Stimulated activated effector memory CD8-positive, alpha-beta T cell treated with anti-CD3 and anti-CD28 coated beads, Interleukin-12 subunit alpha, Interleukin-12 subunit beta, amount 100 ng/mL, for 72 hours (primary cell): ENCODE results near the gene CD300LG.
A peak's percentile ranks its signal among the peaks of the same experiment; 100 is the strongest.
"Not testable (repeated sequence)": the region's sequence is repeated elsewhere in the genome, so short reads cannot be mapped to it uniquely, and the experiment has no call there.

Experiments
- ATAC-seq: fragments of 150-1000 bp; cut with Tn5 transposase; 2 replicates; pipeline ENCODE4 v1.10.0; 2021
- DNase-seq, 2 donors: peaks; one replicate each; pipeline ENCODE4 v3.0.0; 2021 to 2022; ENCODE audit warnings: low spot score in 2 of 2
- H3K27ac Mint-ChIP-seq: one replicate; pipeline ENCODE4 v1.8.0; 2022; ENCODE audit warnings: mild to moderate bottlenecking, mixed read lengths
- H3K36me3 Mint-ChIP-seq: one replicate; pipeline ENCODE4 v1.8.0; 2022; ENCODE audit warnings: mild to moderate bottlenecking, mixed read lengths
- H3K4me1 Mint-ChIP-seq: one replicate; pipeline ENCODE4 v1.8.0; 2022; ENCODE audit warnings: mixed read lengths
- H3K4me3 Mint-ChIP-seq: one replicate; pipeline ENCODE4 v1.8.0; 2022; ENCODE audit warnings: mild to moderate bottlenecking, mixed read lengths
- H3K9me3 Mint-ChIP-seq: one replicate; pipeline ENCODE4 v1.8.0; 2022; ENCODE audit warnings: mixed read lengths

The CD300LG gene

DNA sequence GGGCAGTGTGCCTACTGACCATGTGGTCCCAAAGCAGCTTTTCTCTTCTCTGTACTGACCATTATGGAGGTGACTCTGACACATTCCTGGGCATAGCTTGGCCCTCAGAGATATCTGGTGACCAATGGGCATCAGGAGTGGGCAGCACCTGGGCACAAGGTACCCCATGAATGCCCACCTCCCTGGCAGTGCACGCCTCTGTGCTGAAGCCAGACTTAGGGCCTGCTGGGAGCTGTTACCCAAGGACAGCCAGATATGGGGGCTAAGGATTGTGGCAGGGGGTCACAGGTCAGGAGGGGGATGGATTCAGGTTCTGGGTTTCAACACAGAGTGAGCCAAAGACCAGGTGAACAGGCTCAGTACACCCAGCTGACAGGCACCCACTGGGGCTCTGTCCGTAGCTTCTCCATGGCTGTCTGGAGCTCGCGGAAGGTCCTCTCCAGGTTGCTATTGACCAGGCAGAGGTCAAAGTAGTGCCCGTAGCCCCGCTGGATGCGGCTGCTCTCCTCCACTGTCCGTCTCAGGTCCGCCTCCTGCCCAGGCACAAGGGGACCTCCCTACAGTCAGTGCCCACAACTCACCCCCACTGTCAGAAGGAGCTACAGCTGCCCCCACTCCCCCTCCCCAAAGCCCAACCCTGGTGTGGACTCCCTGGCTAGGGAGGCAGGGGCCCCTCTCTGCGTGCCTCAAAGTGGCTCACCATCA, 30.6 kb downstream of the CD300LG start:
- Mint-ChIP-seq H3K9me3 (no peaks in the 10 kb centered on the region), H3K4me1 (peaks cover 8% of the 10 kb centered on the region), H3K36me3 (no peaks in the 10 kb centered on the region), H3K27ac (no peak overlapping the region), H3K4me3 (no peak overlapping the region)
- ATAC-seq (no peak), DNase-seq (no peak)

DNA sequence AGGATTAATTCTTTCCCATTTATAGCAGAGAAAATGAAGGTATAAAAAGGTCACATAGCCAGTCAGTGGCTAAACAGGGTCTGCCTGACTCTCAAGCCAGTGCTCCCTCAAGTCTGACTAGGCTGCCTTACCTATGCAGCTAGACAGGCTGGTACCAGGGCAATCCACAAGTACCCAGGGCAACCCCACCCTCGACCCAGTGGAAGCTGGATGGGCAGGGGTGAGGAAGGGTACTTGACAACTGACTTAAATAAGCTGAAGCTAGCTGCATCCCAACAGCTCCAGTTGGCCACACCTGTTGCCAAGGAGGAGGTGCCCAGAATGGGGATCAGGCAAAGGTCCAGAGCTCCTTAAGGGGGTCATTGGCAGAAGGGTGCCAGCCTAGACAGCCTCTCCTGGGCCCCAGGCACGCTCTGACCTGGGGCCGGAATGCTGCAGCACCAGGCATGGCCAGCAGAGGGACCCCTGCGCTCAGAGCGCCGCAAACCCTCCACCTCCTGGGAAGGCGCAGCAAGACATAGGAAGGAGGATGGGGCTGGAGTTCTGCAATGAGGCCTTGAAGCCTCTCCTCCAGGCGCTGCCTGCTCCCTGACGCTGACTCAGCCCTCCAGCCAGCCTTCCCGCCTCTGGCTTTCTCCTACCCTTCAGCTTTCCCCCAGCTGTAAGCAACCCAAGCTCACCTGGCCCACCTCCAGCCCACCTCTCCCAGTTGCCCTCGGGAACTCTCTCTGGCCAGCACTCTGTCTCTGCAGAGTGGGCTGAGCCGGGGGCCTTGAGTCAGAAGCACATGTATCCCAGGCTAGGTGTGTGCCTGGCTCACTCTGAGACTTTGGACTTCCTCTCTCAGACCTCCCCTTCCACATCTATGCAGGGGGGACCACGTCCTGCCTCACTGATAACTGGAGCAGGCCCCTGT, 31.5 kb downstream of the CD300LG start:
- H3K9me3 Mint-ChIP-seq, result no peaks in the 10 kb centered on the region
- no peak overlapping the region for H3K4me3 Mint-ChIP-seq
- H3K27ac Mint-ChIP-seq, result no peak overlapping the region
- ATAC-seq (peak; percentile 76), DNase-seq (peak; percentile 71 to 85)
- H3K36me3 Mint-ChIP-seq, result no peaks in the 10 kb centered on the region
- peaks cover 8% of the 10 kb centered on the region for H3K4me1 Mint-ChIP-seq

DNA sequence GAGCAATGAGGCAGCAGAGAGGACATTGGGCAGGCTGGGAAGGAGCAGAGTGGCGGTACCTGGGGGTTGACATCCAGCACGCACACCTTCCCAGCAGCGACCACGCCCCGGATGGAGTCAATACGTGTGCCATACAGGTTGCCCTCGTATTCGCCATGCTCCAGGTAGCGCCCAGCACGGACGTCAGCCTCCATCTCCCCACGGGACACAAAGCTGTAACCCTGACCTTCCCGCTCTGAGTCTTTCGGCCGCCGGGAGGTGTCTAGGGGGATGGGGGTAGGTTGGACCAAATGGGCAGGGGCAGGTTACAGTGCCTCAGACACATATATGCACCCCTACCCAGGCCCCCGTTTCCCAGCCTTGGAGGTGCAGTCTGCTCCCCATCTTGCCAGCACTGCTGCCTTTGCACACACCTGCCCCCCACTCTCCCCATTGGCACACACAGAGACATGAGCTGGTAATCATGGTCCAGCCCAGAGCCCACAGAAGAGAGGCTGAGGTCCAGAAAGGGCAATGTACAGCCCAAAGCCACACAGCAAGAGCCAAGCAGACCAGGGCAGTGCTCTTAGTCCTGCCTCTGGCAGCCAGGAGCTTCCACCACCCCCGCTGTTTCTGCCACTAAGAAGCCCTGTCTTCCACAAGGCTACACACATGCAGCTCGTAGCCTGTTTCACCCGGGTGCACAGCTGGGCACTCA, 32.9 kb downstream of the CD300LG start:
- Mint-ChIP-seq H3K4me3 (no peak overlapping the region), H3K4me1 (peaks cover 8% of the 10 kb centered on the region), H3K9me3 (no peaks in the 10 kb centered on the region), H3K27ac (no peak overlapping the region), H3K36me3 (no peaks in the 10 kb centered on the region)
- no peak for ATAC-seq
- no peak for DNase-seq

DNA sequence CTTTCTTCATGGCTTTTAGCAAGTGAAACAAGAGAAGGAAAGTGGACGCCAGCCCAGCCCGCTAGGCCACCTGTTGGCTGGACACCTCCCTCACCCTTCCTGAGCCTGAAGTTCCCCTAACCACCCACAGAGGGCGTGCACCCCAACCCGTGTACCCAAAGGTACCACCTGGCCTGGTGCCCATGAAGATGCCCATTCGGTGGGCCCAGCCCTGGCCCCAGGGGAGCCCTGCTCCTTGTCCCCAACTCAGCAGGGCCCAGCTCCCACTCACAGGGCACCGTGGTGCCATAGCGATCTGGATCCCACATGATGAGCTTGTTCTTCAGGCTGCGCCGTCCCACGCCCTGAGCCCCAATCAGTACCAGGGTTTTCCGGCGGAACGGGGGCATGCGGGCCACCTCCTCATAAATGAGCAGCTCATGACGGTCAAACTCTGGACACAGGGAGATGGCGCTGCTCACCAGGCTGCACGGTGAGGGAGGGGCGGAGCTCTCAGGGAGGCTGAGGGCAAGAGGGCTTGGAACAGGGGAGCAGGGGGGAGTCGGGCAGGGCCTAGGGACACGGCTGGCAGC, 33.5 kb downstream of the CD300LG start:
- Mint-ChIP-seq H3K4me1 (peaks cover 8% of the 10 kb centered on the region), H3K4me3 (no peak overlapping the region), H3K36me3 (no peaks in the 10 kb centered on the region), H3K27ac (no peak overlapping the region), H3K9me3 (no peaks in the 10 kb centered on the region)
- ATAC-seq (peak; percentile 42), DNase-seq (peak; percentile 35 to 69)

DNA sequence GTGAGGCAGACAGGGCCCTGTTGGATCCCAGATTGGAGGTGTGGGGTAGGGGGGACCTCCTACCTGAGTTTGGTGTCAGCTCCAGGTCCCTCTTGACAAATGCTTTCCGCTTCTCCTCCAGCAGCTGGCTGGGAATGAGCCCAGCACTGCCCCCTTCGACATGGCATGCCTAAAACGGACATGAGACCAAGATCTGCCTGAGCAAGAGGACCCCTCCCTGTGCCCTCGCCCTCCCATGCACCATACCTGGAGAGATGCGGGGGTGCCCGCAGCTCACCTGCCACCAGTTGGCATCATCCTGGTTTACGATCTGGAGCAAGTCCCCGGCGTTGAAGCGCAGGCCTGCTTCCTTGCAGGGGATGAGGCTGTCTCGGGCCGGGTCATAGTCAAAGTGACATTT, 34.2 kb downstream of the CD300LG start:
- no peak overlapping the region for H3K27ac Mint-ChIP-seq
- no peak for DNase-seq
- H3K4me3 Mint-ChIP-seq, result no peak overlapping the region
- no peaks in the 10 kb centered on the region for H3K36me3 Mint-ChIP-seq
- H3K4me1 Mint-ChIP-seq, result peaks cover 8% of the 10 kb centered on the region
- no peaks in the 10 kb centered on the region for H3K9me3 Mint-ChIP-seq
- ATAC-seq, result no peak

DNA sequence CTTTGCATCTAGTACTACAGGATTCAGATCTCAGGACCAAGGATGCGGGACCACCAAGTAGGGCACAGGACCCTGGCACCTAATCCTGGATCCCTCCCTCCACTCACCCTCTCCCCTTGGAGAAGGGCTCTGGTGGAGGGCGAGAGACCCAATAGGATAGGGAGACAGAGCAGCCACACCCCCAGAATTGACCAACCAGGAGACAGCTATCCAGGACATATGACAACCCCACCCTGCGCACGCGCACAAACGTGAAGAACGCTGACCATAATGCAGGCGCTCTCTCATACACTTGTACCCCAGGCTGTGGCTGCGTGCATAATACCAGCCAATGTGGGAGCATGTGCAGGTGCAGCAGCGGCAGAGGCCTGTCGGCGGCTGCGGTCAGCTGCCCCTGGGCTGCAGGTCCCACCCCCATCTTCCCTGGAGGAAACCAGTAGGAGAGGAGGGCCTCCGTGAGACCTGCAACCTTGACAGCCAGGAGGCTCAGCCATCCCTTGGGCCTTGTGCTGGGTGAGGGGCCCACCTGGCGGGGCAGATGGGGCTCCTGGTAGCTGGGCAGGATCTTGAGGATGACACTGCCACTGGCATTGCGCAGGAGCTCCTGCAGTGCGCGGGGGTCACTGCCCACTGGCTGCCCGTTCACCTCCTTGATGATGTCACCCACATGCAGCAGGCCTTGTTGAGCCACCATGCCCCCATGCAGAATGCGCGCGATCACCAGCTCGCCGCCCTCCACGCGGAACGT, 35.0 kb downstream of the CD300LG start:
- no peaks in the 10 kb centered on the region for H3K36me3 Mint-ChIP-seq
- DNase-seq (no peak), ATAC-seq (no peak)
- H3K4me1 Mint-ChIP-seq, result peaks cover 8% of the 10 kb centered on the region
- H3K27ac Mint-ChIP-seq, result no peak overlapping the region
- no peak overlapping the region for H3K4me3 Mint-ChIP-seq
- H3K9me3 Mint-ChIP-seq, result no peaks in the 10 kb centered on the region

DNA sequence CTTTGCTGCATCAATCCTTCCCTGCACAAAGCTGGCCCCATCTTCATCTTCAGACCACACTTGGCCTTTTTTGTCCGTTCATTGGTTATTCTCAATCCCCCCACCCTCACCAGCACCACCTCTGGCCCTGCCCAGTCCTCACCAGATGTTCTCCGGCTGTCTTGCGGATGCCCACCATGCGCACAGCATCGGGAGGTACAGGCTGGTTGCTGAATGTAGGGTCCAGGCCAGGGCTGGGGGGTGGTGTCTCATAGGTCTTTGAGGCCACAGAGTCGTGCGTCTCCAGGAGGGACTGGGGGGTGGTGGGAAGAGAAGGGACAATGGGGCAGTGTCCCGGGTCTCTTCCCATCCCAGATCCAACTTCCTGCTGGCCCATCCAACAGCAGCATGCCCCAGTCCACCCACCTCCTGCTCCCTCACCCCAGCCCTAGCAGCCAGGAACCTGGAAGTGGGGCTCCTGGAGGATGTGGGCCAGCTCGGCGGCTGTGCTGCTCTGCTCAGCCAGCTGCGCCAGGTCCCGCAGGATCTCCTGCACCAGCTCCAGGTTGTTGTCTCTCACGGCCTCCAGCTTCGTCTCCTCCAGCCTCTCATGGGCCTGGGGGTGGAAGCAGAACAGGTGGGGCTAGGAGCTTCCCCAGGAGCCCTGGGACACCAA, 35.9 kb downstream of the CD300LG start:
- Mint-ChIP-seq H3K36me3 (no peaks in the 10 kb centered on the region), H3K4me3 (no peak overlapping the region), H3K9me3 (no peaks in the 10 kb centered on the region), H3K4me1 (peaks cover 8% of the 10 kb centered on the region), H3K27ac (no peak overlapping the region)
- DNase-seq, result no peak
- ATAC-seq, result no peak

DNA sequence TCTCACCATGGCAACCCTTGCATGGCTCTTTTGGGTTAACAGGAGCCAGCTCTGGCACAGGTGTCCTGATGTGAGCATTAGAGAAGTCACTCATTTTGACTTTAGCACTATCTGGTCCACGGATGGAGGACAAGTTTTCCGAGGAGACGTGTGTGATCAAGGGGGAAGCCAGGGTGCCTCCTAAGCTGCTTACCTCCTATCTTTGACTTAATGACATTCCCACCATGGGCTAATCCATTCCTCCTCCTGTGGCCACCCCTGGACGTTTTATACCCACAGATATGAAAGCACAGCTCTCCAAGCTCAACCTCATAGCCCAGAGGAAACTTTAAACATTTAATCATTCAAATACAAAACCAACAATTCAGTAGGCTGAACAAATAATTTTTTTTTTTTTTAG, 41.6 kb downstream of the CD300LG start:
- no peaks in the 10 kb centered on the region for H3K9me3 Mint-ChIP-seq
- no peaks in the 10 kb centered on the region for H3K4me1 Mint-ChIP-seq
- H3K27ac Mint-ChIP-seq, result no peak overlapping the region
- DNase-seq, result no peak
- no peak overlapping the region for H3K4me3 Mint-ChIP-seq
- ATAC-seq, result no peak
- peaks cover 5% of the 10 kb centered on the region for H3K36me3 Mint-ChIP-seq

DNA sequence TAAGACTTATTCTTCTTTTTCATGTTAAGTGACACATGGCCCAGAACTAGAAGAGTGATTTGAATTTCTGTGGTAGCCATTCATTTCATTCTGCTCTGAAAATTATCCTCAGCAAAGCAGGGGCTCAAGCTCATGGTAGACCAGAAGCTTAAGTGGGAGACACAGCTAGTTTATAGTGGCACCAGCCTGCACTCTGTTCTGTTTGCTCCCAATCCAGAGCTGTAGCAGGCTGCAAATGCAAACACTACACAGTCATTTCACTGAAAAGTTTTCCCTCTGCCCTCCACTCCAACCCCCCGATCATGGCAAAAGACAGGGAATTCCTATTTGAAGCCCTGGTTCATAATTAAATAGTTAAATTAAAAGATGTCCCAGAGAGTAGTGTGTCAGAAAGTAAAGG, 43.3 kb downstream of the CD300LG start:
- ATAC-seq (no peak), DNase-seq (no peak)
- H3K4me3 Mint-ChIP-seq, result no peak overlapping the region
- H3K4me1 Mint-ChIP-seq, result no peaks in the 10 kb centered on the region
- peaks cover 5% of the 10 kb centered on the region for H3K36me3 Mint-ChIP-seq
- no peaks in the 10 kb centered on the region for H3K9me3 Mint-ChIP-seq
- H3K27ac Mint-ChIP-seq, result no peak overlapping the region

DNA sequence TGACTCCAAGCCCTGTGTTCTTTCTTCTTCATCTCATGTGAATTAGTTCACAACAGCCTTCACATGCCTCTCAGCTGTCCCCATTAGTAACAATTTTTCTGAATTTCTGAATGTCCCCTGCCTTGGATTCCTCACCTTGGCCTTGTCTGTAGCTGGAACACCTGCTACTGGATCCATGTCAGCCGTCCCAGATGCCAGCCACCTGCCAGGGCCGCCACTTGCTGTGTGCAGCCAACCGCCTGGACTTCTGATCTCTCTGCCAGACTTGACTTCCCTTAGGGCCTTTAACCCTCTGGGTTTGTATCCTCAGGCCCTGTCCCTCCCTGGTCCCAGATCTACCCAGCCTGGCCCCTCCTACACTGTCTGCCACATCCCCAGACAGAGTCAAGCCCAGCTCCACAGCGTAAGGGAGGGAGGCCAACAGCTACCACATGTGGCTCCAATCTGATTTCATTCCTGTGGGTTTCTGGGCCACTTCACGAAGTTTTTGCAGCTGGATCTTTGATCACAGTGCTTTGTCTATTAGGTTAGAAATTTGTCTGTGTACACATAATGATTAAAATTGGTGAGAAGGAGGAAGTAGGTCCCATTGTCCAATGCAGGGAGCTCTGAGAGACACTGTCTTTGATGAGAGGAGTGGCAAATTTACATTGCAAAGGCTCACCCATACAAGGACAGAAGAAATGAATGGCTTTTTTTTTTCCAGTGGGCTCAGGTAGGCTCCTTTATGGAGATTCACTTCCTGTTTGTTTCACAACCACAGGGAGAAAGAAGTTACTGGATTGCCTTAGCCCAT, 45.1 kb downstream of the CD300LG start:
- H3K9me3 Mint-ChIP-seq, result no peaks in the 10 kb centered on the region

DNA sequence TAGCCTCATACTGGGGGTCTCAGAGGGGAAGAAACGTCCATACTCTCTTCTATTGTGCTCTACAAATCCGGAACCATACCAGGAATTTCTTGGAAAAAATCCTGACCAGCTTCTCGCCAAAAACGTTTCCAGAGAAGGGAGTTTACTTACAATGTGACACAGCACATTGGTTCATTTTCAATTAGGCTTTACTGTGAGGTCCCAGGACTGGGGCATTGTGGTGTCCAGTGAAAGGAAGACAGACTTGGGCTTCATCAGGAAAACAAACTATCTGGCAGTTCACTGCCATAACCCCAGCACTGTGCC, 45.6 kb downstream of the CD300LG start:
- no peaks in the 10 kb centered on the region for H3K4me1 Mint-ChIP-seq
- no peak for ATAC-seq

More for the DNA sequence above, 45.1 kb downstream of the CD300LG start:
- no peak for DNase-seq
- no peak overlapping the region for H3K4me3 Mint-ChIP-seq
- peaks cover 5% of the 10 kb centered on the region for H3K36me3 Mint-ChIP-seq
- no peak for ATAC-seq
- peak overlapping the region; percentile 70 for H3K27ac Mint-ChIP-seq
- H3K4me1 Mint-ChIP-seq, result no peaks in the 10 kb centered on the region

DNA sequence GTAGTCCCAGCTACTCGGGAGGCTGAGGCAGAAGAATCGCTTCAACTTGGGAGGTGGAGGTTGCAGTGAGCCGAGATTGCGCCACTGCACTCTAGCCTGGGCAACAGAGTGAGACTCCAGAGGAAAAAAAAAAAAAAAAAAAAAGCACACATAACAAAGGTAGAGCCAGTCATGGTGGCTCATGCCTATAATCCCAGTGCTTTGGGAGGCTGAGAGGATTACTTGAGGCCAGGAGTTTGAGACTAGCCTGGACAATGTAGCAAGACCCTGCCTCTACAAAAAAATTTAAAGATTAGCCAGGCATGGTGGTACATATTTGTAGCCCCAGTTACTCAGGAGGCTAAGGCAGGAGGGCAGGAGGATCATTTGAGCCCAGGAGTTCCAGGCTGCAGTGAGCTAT, 47.5 kb downstream of the CD300LG start:
- ATAC-seq, H3K27ac Mint-ChIP-seq, H3K4me1 Mint-ChIP-seq, H3K9me3 Mint-ChIP-seq, H3K4me3 Mint-ChIP-seq, DNase-seq: not testable (repeated sequence)
- H3K36me3 Mint-ChIP-seq, result peaks cover 12% of the 10 kb centered on the region

More for the DNA sequence above, 45.6 kb downstream of the CD300LG start:
- no peak overlapping the region for H3K27ac Mint-ChIP-seq
- peaks cover 9% of the 10 kb centered on the region for H3K36me3 Mint-ChIP-seq
- no peak for DNase-seq
- no peak overlapping the region for H3K4me3 Mint-ChIP-seq
- no peaks in the 10 kb centered on the region for H3K9me3 Mint-ChIP-seq

DNA sequence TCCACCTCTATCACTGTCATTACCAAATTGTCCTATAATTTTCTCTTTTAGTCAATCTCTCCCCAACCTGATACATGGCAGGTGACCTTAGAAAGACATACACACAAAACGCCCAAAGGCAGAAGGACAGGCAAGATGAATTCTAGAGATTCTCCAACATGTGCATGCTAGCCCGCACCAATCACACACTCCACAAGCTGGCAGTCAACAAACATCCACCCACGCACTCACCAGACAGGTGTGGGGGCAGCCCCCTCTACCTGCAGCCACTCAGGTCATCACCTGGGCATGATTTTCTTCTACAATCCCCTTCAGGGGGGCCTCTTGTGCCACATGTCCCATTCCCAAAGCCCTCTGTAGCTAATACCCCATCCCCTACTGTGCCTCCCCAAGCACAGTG, 50.9 kb downstream of the CD300LG start:
- ATAC-seq (no peak), DNase-seq (no peak)
- H3K9me3 Mint-ChIP-seq, result no peaks in the 10 kb centered on the region
- peaks cover 21% of the 10 kb centered on the region for H3K4me1 Mint-ChIP-seq
- no peak overlapping the region for H3K4me3 Mint-ChIP-seq
- no peak overlapping the region for H3K27ac Mint-ChIP-seq
- peaks cover 7% of the 10 kb centered on the region for H3K36me3 Mint-ChIP-seq

DNA sequence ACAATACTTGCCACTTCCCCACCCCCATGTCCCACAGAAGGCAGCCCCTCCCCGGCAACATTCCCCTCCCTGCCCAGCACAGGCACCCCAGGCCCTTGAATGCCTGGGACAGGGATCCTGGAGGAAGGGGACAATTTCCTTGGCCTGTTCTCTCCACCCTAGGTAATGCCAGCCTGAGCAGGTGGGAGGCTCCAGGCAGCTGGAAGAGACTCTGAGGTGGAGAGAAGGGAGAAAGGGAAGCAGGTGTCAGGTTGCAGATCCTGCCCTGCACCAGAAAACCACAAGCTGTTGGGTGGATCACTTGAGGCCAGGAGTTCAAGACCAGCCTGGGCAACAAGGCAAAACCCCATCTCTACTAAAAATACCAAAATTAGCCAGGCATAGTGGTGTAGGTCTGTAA, 51.5 kb downstream of the CD300LG start:
- no peak for DNase-seq
- H3K4me3 Mint-ChIP-seq, result no peak overlapping the region
- no peak for ATAC-seq
- H3K4me1 Mint-ChIP-seq, result peaks cover 21% of the 10 kb centered on the region
- H3K36me3 Mint-ChIP-seq, result peaks cover 7% of the 10 kb centered on the region
- no peaks in the 10 kb centered on the region for H3K9me3 Mint-ChIP-seq
- H3K27ac Mint-ChIP-seq, result no peak overlapping the region
